Left forelimb (tissue), 1 donor: ENCODE data around the gene SPATA20.

Experiments used
- DNase-seq: peaks from one replicate; pipeline ENCODE4 v3.0.0-alpha.2; 2018; ENCODE audit warnings: low spot score

SPATA20 gene

GRCh38 chr17:50547035-50547735 is at the start of gene SPATA20:
Gene SPATA20, plus strand, starts transcription at chr17:50547174. Its CDS starts 35 bp downstream, at chr17:50547209.
- peak; percentile 91 for DNase-seq

- DNase-seq, result no peak
These were observed 48.7 kb upstream of the SPATA20 start for GRCh38 chr17:50498021-50498874.

GRCh38 chr17:50499270-50499669 is 47.7 kb upstream of the SPATA20 start:
- DNase-seq, result no peak

- no peak for DNase-seq
These were observed 47.3 kb upstream of the SPATA20 start for GRCh38 chr17:50499721-50500120.

GRCh38 chr17:50501054-50501453 is 45.9 kb upstream of the SPATA20 start:
- no peak for DNase-seq

- no peak for DNase-seq
These were observed 44.5 kb upstream of the SPATA20 start for GRCh38 chr17:50502301-50502990.

GRCh38 chr17:50505591-50506130 is 41.3 kb upstream of the SPATA20 start:
- DNase-seq, result no peak

GRCh38 chr17:50506298-50506697 is 40.7 kb upstream of the SPATA20 start:
- DNase-seq, result no peak

GRCh38 chr17:50507871-50508572 is 39.0 kb upstream of the SPATA20 start, which contains the start of gene MYCBPAP:
Gene MYCBPAP, plus strand, starts transcription at chr17:50508439. Its CDS starts 236 bp downstream, at chr17:50508675.
- peak; percentile 86 for DNase-seq

GRCh38 chr17:50508573-50509460 is 38.2 kb upstream of the SPATA20 start:
- no peak for DNase-seq

GRCh38 chr17:50511058-50511457 is 35.9 kb upstream of the SPATA20 start:
- no peak for DNase-seq

GRCh38 chr17:50513495-50513894 is 33.5 kb upstream of the SPATA20 start:
- DNase-seq, result no peak

- no peak for DNase-seq
These were observed 32.6 kb upstream of the SPATA20 start for GRCh38 chr17:50514388-50514787.

GRCh38 chr17:50514936-50515702 is 31.9 kb upstream of the SPATA20 start:
- DNase-seq, result no peak

GRCh38 chr17:50517011-50517410 is 30.0 kb upstream of the SPATA20 start:
- no peak for DNase-seq

- no peak for DNase-seq
These were observed 29.2 kb upstream of the SPATA20 start for GRCh38 chr17:50517504-50518383.

- DNase-seq, result no peak
These were observed 28.5 kb upstream of the SPATA20 start for GRCh38 chr17:50518384-50519023.

GRCh38 chr17:50519141-50519834 is 27.7 kb upstream of the SPATA20 start:
- DNase-seq, result no peak
